Measurements from ENCODE around the gene DCDC2C.

Gene DCDC2C

DNA sequence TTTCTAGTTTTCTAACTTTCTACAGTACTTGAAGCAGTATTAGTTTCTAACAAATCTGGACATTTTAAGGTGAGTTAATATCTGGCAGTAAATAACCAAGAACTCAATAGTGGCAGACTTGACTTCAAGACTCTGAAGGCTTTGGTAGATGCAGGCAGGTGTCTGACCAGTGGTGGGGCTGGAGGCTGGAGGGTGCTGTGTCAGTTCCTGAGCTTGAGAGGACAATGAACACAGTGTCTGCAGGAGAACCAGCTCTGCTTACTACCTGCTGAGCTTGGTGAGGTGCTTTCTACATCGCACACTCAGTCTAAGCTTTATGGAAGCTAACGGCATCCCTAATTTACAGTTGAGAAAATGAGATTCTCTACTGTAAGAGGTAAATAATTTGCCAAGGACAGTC, 24.2 kb upstream of the DCDC2C start:
- no peak overlapping the region for H3K4me2 ChIP-seq (ENCODE audit: insufficient read depth, low read length)
- H3K27ac ChIP-seq (ENCODE audit: low read length) = no peak overlapping the region
- H3K27me3 ChIP-seq (ENCODE audit: insufficient read depth, low read length, poor library complexity) = no peaks in the 10 kb centered on the region
- no peaks in the 10 kb centered on the region for H4K20me1 ChIP-seq (ENCODE audit: insufficient read depth, low read length)
- ATAC-seq (ENCODE audit: insufficient read depth, low read depth) (no peak), DNase-seq (no peak)
- H3K4me3 ChIP-seq (ENCODE audit: low read depth in 1 of 2, low read length in 2 of 2) = no peak overlapping the region
- no peaks in the 10 kb centered on the region for H3K4me1 ChIP-seq (ENCODE audit: insufficient read depth, low read length)
- H3K9me3 ChIP-seq (ENCODE audit: insufficient read depth, low read length, severe bottlenecking) = no peaks in the 10 kb centered on the region
- no peak overlapping the region for H2AFZ ChIP-seq (ENCODE audit: low read depth, low read length)
- no peaks in the 10 kb centered on the region for H3K36me3 ChIP-seq (ENCODE audit: insufficient read depth, low read length)
- H3K79me2 ChIP-seq (ENCODE audit: insufficient read depth, low read length) = no peaks in the 10 kb centered on the region
- H3K9ac ChIP-seq (ENCODE audit: low read depth, low read length) = no peak overlapping the region
- TF ChIP-seq CTCF (IDR thresholded peaks at IDR 0.05; ENCODE audit: borderline replicate concordance, extremely low read depth, low read length, poor library complexity, severe bottlenecking) = no peak
- TF ChIP-seq EZH2 (IDR thresholded peaks at IDR 0.05; ENCODE audit: borderline replicate concordance, low read depth, low read length, severe bottlenecking) = no peak

GRCh38 chr2:3679616-3680393, 23.6 kb upstream of the DCDC2C start:
- Histone ChIP-seq H3K79me2 (ENCODE audit: insufficient read depth, low read length) (no peaks in the 10 kb centered on the region), H2AFZ (ENCODE audit: low read depth, low read length) (no peak overlapping the region), H3K27ac (ENCODE audit: low read length) (no peak overlapping the region), H3K4me2 (ENCODE audit: insufficient read depth, low read length) (no peak overlapping the region), H3K9ac (ENCODE audit: low read depth, low read length) (no peak overlapping the region), H3K36me3 (ENCODE audit: insufficient read depth, low read length) (no peaks in the 10 kb centered on the region), H3K4me3 (ENCODE audit: low read depth in 1 of 2, low read length in 2 of 2) (no peak overlapping the region), H3K9me3 (ENCODE audit: insufficient read depth, low read length, severe bottlenecking) (no peaks in the 10 kb centered on the region), H4K20me1 (ENCODE audit: insufficient read depth, low read length) (no peaks in the 10 kb centered on the region), H3K4me1 (ENCODE audit: insufficient read depth, low read length) (no peaks in the 10 kb centered on the region), H3K27me3 (ENCODE audit: insufficient read depth, low read length, poor library complexity) (no peaks in the 10 kb centered on the region)
- TF ChIP-seq EZH2 (IDR thresholded peaks at IDR 0.05; ENCODE audit: borderline replicate concordance, low read depth, low read length, severe bottlenecking) (no peak), CTCF (IDR thresholded peaks at IDR 0.05; ENCODE audit: borderline replicate concordance, extremely low read depth, low read length, poor library complexity, severe bottlenecking) (no peak)
- ATAC-seq (ENCODE audit: insufficient read depth, low read depth) (no peak), DNase-seq (no peak)

GRCh38 chr2:3680548-3681345, 22.6 kb upstream of the DCDC2C start:
- Histone ChIP-seq H3K9me3 (ENCODE audit: insufficient read depth, low read length, severe bottlenecking) (no peaks in the 10 kb centered on the region), H3K27me3 (ENCODE audit: insufficient read depth, low read length, poor library complexity) (no peaks in the 10 kb centered on the region), H2AFZ (ENCODE audit: low read depth, low read length) (no peak overlapping the region), H3K4me2 (ENCODE audit: insufficient read depth, low read length) (no peak overlapping the region), H3K4me3 (ENCODE audit: low read depth in 1 of 2, low read length in 2 of 2) (no peak overlapping the region), H3K36me3 (ENCODE audit: insufficient read depth, low read length) (no peaks in the 10 kb centered on the region), H3K27ac (ENCODE audit: low read length) (no peak overlapping the region), H3K9ac (ENCODE audit: low read depth, low read length) (no peak overlapping the region), H4K20me1 (ENCODE audit: insufficient read depth, low read length) (no peaks in the 10 kb centered on the region), H3K4me1 (ENCODE audit: insufficient read depth, low read length) (no peaks in the 10 kb centered on the region), H3K79me2 (ENCODE audit: insufficient read depth, low read length) (no peaks in the 10 kb centered on the region)
- ATAC-seq (ENCODE audit: insufficient read depth, low read depth) (no peak), DNase-seq (no peak)
- TF ChIP-seq EZH2 (IDR thresholded peaks at IDR 0.05; ENCODE audit: borderline replicate concordance, low read depth, low read length, severe bottlenecking) (no peak), CTCF (IDR thresholded peaks at IDR 0.05; ENCODE audit: borderline replicate concordance, extremely low read depth, low read length, poor library complexity, severe bottlenecking) (no peak)
